Trophoblast cell (in vitro differentiated cells and primary cell): ENCODE results near the gene FGGY.
A peak's percentile ranks its signal among the peaks of the same experiment; 100 is the strongest.

Source experiments
- DNase-seq, 2 donors: peaks; one replicate each; pipeline ENCODE4 v3.0.0-alpha.2; 2016
- H2AFZ ChIP-seq: 2 replicates; pipeline ENCODE4 v1.6.1; 2013; ENCODE audit warnings: low read length, moderate library complexity, mild to moderate bottlenecking; ENCODE audit not compliant: insufficient read depth, poor library complexity
- H2AK5ac ChIP-seq: 2 replicates; pipeline ENCODE4 v1.6.1; 2013; ENCODE audit warnings: mild to moderate bottlenecking, low read length
- H2BK120ac ChIP-seq: 2 replicates; pipeline ENCODE4 v1.6.1; 2013; ENCODE audit warnings: low read length, mild to moderate bottlenecking, moderate library complexity; ENCODE audit not compliant: insufficient read depth, poor library complexity
- H2BK12ac ChIP-seq: 2 replicates; pipeline ENCODE4 v1.6.1; 2013; ENCODE audit warnings: mild to moderate bottlenecking, low read length, moderate library complexity
- H2BK5ac ChIP-seq: 2 replicates; pipeline ENCODE4 v1.6.1; 2013; ENCODE audit warnings: low read length, low read depth, moderate library complexity, mild to moderate bottlenecking; ENCODE audit not compliant: poor library complexity
- H3K14ac ChIP-seq: 2 replicates; pipeline ENCODE4 v1.6.1; 2013; ENCODE audit warnings: mild to moderate bottlenecking, low read length
- H3K18ac ChIP-seq: 2 replicates; pipeline ENCODE4 v1.6.1; 2013; ENCODE audit warnings: mild to moderate bottlenecking, low read length
- H3K23ac ChIP-seq: 2 replicates; pipeline ENCODE4 v1.6.1; 2013; ENCODE audit warnings: low read length
- H3K27ac ChIP-seq: 2 replicates; pipeline ENCODE4 v1.5.1; 2013; ENCODE audit warnings: low read depth, mild to moderate bottlenecking, inconsistent platforms, low read length, moderate library complexity
- H3K27me3 ChIP-seq: 2 replicates; pipeline ENCODE4 v1.6.1; 2013; ENCODE audit warnings: inconsistent platforms, mild to moderate bottlenecking, low read length, moderate library complexity; ENCODE audit not compliant: insufficient read depth
- H3K36me3 ChIP-seq, 2 experiments: 1 replicate in 1 of 2; 2 replicates in 1 of 2; pipeline ENCODE4 v1.6.1; 2013; ENCODE audit warnings: low read length in 2 of 2, mild to moderate bottlenecking in 2 of 2, moderate library complexity in 1 of 2; ENCODE audit not compliant: insufficient read depth in 2 of 2, control insufficient read depth in 1 of 2
- H3K4ac ChIP-seq: 2 replicates; pipeline ENCODE4 v1.6.1; 2013; ENCODE audit warnings: low read depth, mild to moderate bottlenecking, low read length, moderate library complexity
- H3K4me1 ChIP-seq, 2 experiments: 1 replicate in 1 of 2; 2 replicates in 1 of 2; pipeline ENCODE4 v1.6.1; 2013; ENCODE audit warnings: low read length in 2 of 2, mild to moderate bottlenecking in 2 of 2, moderate library complexity in 1 of 2; ENCODE audit not compliant: insufficient read depth in 2 of 2, control insufficient read depth in 1 of 2
- H3K4me2 ChIP-seq: 2 replicates; pipeline ENCODE4 v1.6.1; 2013; ENCODE audit warnings: inconsistent platforms, mild to moderate bottlenecking, low read length, moderate library complexity
- H3K4me3 ChIP-seq: 2 replicates; pipeline ENCODE4 v1.5.1; 2013; ENCODE audit warnings: mild to moderate bottlenecking, low read depth, low read length, inconsistent platforms
- H3K79me1 ChIP-seq: one replicate; pipeline ENCODE4 v1.6.1; 2013; ENCODE audit warnings: low read length
- H3K79me2 ChIP-seq: 2 replicates; pipeline ENCODE4 v1.6.1; 2013; ENCODE audit warnings: low read length, mild to moderate bottlenecking; ENCODE audit not compliant: control insufficient read depth, insufficient read depth, poor library complexity
- H3K9ac ChIP-seq: 2 replicates; pipeline ENCODE4 v1.6.1; 2013; ENCODE audit warnings: mild to moderate bottlenecking, low read length
- H3K9me3 ChIP-seq: 2 replicates; pipeline ENCODE4 v1.6.1; 2013; ENCODE audit warnings: low read depth, mild to moderate bottlenecking, control low read depth, inconsistent platforms, low read length; ENCODE audit not compliant: insufficient read depth
- H4K12ac ChIP-seq: 2 replicates; pipeline ENCODE4 v1.6.1; 2013; ENCODE audit warnings: low read depth, mild to moderate bottlenecking, low read length, moderate library complexity
- H4K8ac ChIP-seq: 2 replicates; pipeline ENCODE4 v1.6.1; 2013; ENCODE audit warnings: low read depth, mild to moderate bottlenecking, low read length, moderate library complexity
- H4K91ac ChIP-seq: one replicate; pipeline ENCODE4 v1.6.1; 2013; ENCODE audit warnings: low read depth, mild to moderate bottlenecking, low read length, moderate library complexity
- WGBS: extraction: QIAGEN DNeasy Blood & Tissue Kit; methylation state at CpG from one replicate; pipeline ENCODE4 v1.1.7; 2013; ENCODE audit warnings: missing lambda C conversion rate; ENCODE audit not compliant: insufficient read length, insufficient coverage; ENCODE audit errors: extremely low coverage; 5-methylcytosine and 5-hydroxymethylcytosine counted together

The FGGY gene

DNA sequence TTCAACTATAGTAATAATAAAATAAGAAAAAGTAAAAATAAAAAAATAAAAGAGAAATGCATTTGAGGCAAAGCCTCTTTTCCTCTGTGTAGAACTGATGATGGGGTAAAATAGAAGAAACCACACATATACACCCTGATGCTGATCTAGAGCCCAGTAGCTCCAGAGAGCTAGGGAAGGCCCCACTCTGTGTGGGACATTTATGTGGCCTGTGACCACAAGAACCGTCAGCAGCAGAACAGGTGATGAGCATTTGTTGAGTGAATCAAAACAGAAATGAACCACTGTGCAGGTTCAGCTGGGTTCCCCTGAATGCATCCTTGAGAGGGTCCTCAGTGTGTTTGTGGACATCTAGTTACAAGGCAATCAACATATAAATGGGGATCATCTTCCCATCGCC lies 296.0 kb downstream of the FGGY start:
- no peak overlapping the region for H2BK5ac ChIP-seq
- H3K4me1 ChIP-seq = peaks cover 3 to 4% of the 10 kb centered on the region in 2 experiments
- H3K4me2 ChIP-seq = no peak overlapping the region
- H3K36me3 ChIP-seq = no peaks in the 10 kb centered on the region
- no peak overlapping the region for H3K23ac ChIP-seq
- H4K8ac ChIP-seq = no peak overlapping the region
- no peaks in the 10 kb centered on the region for H3K79me2 ChIP-seq
- H3K79me1 ChIP-seq = peaks cover 3% of the 10 kb centered on the region
- WGBS = no CpG with 5 or more reads among the region's 2 CpGs
- H3K27ac ChIP-seq = no peak overlapping the region
- no peak overlapping the region for H2AFZ ChIP-seq
- H4K12ac ChIP-seq = no peak overlapping the region
- DNase-seq = no peak
- H3K4me3 ChIP-seq = no peak overlapping the region
- H3K18ac ChIP-seq = no peak overlapping the region
- no peaks in the 10 kb centered on the region for H3K27me3 ChIP-seq
- H2AK5ac ChIP-seq = no peak overlapping the region
- no peak overlapping the region for H3K4ac ChIP-seq
- H3K9me3 ChIP-seq = no peaks in the 10 kb centered on the region
- H2BK12ac ChIP-seq = no peak overlapping the region
- H3K14ac ChIP-seq = no peak overlapping the region
- no peak overlapping the region for H2BK120ac ChIP-seq
- H4K91ac ChIP-seq = no peak overlapping the region
- no peak overlapping the region for H3K9ac ChIP-seq

DNA sequence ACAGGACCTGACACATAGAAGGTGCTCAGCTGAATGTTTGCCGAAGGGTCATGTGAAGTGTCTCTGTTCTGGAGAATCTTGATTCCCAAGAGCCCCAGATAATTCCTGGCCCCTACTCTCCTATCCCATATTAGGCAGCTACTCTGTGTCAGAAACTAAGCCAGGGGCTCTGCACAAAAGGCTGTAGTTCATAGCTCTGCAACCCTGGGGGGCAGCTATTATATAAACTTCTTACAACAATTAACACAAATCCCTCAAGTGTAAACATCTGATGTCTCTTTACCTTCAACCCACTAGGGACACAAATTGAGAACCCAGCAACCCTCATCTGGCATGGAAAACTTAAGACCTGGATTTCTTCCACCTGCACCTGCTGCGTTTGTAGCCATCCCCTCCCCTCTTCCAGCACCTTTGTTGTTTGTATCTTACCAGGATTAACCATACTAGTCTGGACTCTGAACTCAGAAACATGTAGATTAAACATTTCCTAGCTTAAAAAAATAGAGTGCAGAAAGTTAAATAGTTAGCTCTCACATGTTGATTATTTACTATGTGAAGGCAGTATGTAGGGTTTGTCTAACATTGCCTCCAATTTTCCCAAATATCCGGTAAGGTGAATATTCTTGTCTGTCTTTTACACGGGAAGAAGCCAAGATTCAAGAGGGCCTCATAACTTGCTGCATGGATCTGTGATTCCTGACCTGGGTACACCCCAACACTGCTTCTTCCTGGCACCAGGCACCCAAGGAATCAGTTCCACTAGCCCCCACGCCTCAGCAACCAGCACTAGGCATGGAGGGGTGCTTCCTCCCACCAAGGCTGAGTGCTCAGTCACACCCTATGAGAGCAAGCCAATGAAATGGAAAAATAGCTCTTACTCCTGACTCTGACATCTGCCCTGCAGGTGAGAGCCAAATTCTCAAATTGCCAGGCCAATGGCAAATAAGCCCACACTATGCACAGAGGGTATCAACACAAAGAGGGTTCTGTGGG lies 297.2 kb downstream of the FGGY start:
- no peak overlapping the region for H3K4ac ChIP-seq
- no peak overlapping the region for H3K9ac ChIP-seq
- H3K4me3 ChIP-seq = no peak overlapping the region
- H2AFZ ChIP-seq = no peak overlapping the region
- H2BK120ac ChIP-seq = no peak overlapping the region
- no peak overlapping the region for H4K91ac ChIP-seq
- H3K4me1 ChIP-seq = peaks cover 3 to 4% of the 10 kb centered on the region in 2 experiments
- no peak overlapping the region for H3K18ac ChIP-seq
- H4K12ac ChIP-seq = no peak overlapping the region
- WGBS = no CpG with 5 or more reads among the region's 5 CpGs
- peak overlapping the region; percentile 20 for H3K14ac ChIP-seq
- no peaks in the 10 kb centered on the region for H3K36me3 ChIP-seq
- DNase-seq = no peak
- no peaks in the 10 kb centered on the region for H3K27me3 ChIP-seq
- H3K27ac ChIP-seq = no peak overlapping the region
- no peaks in the 10 kb centered on the region for H3K9me3 ChIP-seq
- peak overlapping the region; percentile 59 for H2BK12ac ChIP-seq
- peaks cover 3% of the 10 kb centered on the region for H3K79me1 ChIP-seq
- no peak overlapping the region for H2AK5ac ChIP-seq
- no peak overlapping the region for H2BK5ac ChIP-seq
- H4K8ac ChIP-seq = peak overlapping the region; percentile 26
- no peaks in the 10 kb centered on the region for H3K79me2 ChIP-seq
- H3K23ac ChIP-seq = no peak overlapping the region
- no peak overlapping the region for H3K4me2 ChIP-seq

DNA sequence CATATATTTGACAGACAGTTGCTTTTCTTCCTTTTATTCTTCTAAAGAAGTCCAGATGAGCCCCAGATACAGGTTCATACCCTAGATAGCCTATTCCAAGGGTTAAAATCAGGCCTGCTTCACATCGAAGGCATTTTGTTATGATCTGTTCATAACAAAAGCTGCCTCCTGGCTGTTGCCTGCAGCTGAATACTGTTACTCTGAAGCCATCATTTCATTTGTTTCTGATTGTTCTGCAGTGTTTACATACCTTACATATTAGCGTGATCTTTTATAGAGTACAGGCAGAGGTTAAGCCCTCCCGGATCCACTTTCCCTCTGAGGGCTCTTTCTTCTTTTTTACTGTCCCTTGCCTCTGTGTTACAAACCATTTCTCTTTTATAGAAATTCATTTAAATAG lies 298.9 kb downstream of the FGGY start:
- peaks cover 8% of the 10 kb centered on the region for H3K79me1 ChIP-seq
- no peaks in the 10 kb centered on the region for H3K9me3 ChIP-seq
- H3K9ac ChIP-seq = no peak overlapping the region
- H4K12ac ChIP-seq = no peak overlapping the region
- H3K14ac ChIP-seq = no peak overlapping the region
- no peak overlapping the region for H3K4ac ChIP-seq
- no peaks in the 10 kb centered on the region for H3K79me2 ChIP-seq
- no peak overlapping the region for H2AK5ac ChIP-seq
- H2BK5ac ChIP-seq = no peak overlapping the region
- WGBS = no CpG with 5 or more reads among the region's 3 CpGs
- no peaks in the 10 kb centered on the region for H3K27me3 ChIP-seq
- no peak overlapping the region for H3K4me3 ChIP-seq
- H3K36me3 ChIP-seq = no peaks in the 10 kb centered on the region
- peaks cover 3 to 4% of the 10 kb centered on the region in 2 experiments for H3K4me1 ChIP-seq
- no peak overlapping the region for H3K27ac ChIP-seq
- H2BK120ac ChIP-seq = no peak overlapping the region
- H2BK12ac ChIP-seq = no peak overlapping the region
- H4K91ac ChIP-seq = no peak overlapping the region
- H3K4me2 ChIP-seq = no peak overlapping the region
- no peak overlapping the region for H3K18ac ChIP-seq
- H2AFZ ChIP-seq = no peak overlapping the region
- no peak overlapping the region for H3K23ac ChIP-seq
- no peak overlapping the region for H4K8ac ChIP-seq
- DNase-seq = peak; percentile 15 to 31

DNA sequence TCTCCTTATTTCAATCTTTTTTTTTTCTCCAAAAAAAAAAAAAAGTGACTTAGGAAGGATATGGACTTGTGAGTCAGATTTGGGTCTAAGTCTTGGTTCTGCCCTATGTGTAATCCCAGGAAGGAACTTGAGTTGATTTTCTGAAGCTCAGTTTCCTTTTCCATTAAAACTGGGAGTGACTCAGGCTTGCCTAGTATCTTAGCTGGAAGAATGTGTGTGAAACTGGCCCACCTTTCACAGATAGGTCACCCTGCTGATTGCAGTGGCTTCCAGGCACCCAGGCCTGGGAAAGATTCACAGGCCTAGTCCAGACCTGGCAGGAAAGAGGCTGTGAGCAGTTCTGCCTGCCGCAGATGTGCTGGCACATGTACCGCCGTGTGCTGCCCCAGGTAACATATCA lies 299.5 kb downstream of the FGGY start:
- peak overlapping the region; percentile 2 for H2BK5ac ChIP-seq
- H2BK120ac ChIP-seq = no peak overlapping the region
- H3K23ac ChIP-seq = no peak overlapping the region
- H4K8ac ChIP-seq = no peak overlapping the region
- H3K4me3 ChIP-seq = no peak overlapping the region
- H3K9me3 ChIP-seq = no peaks in the 10 kb centered on the region
- no peak overlapping the region for H3K4ac ChIP-seq
- H3K4me1 ChIP-seq = peaks cover 3 to 4% of the 10 kb centered on the region in 2 experiments
- no peak overlapping the region for H3K4me2 ChIP-seq
- H2BK12ac ChIP-seq = peak overlapping the region; percentile 6
- H3K36me3 ChIP-seq = no peaks in the 10 kb centered on the region
- WGBS = no CpG with 5 or more reads among the region's 3 CpGs
- H3K9ac ChIP-seq = no peak overlapping the region
- H3K27me3 ChIP-seq = no peaks in the 10 kb centered on the region
- no peak overlapping the region for H2AK5ac ChIP-seq
- H4K91ac ChIP-seq = no peak overlapping the region
- H3K79me2 ChIP-seq = no peaks in the 10 kb centered on the region
- H4K12ac ChIP-seq = no peak overlapping the region
- peaks cover 8% of the 10 kb centered on the region for H3K79me1 ChIP-seq
- peak in 1 of 2 donors; percentile 16 for DNase-seq
- H3K27ac ChIP-seq = peak overlapping the region; percentile 76
- no peak overlapping the region for H2AFZ ChIP-seq
- H3K14ac ChIP-seq = no peak overlapping the region
- H3K18ac ChIP-seq = no peak overlapping the region
